NCI-H460 (cell line): ENCODE results near the gene TSC2. TPM values are rescaled to one million over a fixed set of nuclear protein-coding genes. Genes with fewer than 3 reads are reported as not detected.
"Not testable (repeated sequence)": the region's sequence is repeated elsewhere in the genome, so short reads cannot be mapped to it uniquely, and the experiment has no call there.

Experiments
- DNase-seq: peaks from one replicate; pipeline ENCODE4 v3.0.0-alpha.2; 2016; ENCODE audit warnings: low read depth; ENCODE audit errors: extremely low read depth
- total RNA-seq: library from RNA; depleted of rRNA; stranded (reverse); fragments of >200 nt; shearing (Covaris generic); gene quantifications from 2 replicates; pipeline ENCODE4 v1.2.3, GENCODE V29; 2014

The TSC2 gene
- total RNA-seq, 1 experiment from 2014 or later, result 33.8 TPM

DNA sequence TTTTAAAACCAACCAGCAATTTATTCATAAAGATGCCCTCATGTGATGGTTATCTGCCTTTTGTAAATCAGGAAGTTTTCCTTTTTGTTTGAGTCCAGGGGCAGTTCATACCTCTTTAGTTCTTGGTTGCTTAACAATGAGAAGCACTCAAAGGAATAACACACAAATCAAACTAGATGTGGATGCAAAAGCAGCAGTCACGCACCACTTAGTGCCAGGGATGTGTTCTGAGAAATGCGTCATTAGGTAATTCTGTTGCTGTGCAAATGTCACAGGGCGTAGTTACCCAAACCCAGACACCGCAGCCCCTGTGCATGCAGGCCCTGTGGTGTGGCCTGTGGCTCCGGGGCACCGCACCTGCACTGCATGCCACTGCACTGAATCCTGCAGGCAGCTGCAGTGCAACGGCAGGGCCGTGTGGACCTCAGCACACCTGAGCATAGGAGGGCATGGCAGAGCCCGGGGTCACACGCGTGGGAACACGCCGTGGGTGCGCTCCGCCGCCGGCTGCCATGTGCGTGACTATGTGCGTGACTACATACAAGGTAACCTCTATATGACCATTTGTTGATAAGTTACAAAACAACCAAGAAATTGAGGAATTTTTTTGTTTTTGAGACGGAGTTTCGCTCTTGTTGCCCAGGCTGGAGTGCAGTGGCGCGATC is 48.3 kb downstream of the TSC2 start:
- no peak for DNase-seq

DNA sequence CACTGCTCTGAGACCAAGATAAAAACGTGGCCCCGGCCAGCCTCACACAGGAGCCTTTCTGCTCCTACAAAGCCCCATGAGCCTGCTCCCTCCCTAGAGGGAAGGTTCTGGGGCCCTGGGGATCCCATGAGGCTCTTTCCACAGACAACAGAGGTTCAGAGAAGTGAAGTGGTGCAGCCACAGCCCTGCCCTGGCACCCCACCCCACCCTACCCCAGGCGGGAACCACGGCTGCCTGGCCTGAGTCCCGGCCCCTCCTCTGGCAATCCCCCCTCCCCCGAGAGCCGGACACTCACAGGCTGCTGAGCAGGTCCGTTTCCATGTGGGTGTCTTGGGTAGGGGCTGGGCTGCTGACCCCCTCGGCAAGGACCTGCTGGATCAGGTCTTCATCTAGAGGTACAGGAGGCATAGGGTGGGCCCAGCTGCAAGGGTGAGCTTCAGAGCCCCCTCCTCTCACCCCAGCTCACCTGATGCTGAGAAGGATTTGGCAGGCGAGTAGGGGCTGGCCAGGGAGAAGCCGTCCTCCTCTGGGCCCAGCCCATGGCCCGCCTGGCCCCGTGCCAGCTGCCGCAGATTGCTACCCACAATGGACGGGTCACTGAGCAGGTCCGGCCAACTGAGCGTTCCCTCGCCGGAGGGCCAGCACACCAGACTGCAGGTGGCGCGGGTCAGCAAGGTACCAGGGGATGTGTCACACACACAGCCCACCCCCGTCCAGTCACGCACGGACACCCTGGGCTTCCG is 49.2 kb downstream of the TSC2 start:
- DNase-seq, result no peak

DNA sequence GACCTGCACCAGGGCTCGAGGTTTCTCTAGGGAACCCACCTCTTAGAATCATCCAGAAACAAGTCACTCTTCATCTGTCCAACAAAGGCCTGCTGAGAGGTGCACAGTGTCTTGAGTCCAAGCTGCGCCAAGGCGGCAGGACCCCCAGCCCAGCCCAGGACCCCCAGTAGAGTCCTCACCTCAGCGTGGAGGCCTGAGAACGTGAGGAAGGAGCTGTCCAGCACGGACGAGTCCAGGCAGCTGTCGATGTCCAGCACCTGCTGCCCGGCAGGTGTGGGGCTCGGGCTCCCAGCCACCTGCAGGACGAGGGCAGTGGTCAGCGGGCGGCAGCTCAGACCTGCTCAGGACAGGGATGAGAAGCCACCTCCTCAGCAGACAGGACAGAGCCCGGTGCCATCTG is 49.9 kb downstream of the TSC2 start:
- not testable (repeated sequence) for DNase-seq

DNA sequence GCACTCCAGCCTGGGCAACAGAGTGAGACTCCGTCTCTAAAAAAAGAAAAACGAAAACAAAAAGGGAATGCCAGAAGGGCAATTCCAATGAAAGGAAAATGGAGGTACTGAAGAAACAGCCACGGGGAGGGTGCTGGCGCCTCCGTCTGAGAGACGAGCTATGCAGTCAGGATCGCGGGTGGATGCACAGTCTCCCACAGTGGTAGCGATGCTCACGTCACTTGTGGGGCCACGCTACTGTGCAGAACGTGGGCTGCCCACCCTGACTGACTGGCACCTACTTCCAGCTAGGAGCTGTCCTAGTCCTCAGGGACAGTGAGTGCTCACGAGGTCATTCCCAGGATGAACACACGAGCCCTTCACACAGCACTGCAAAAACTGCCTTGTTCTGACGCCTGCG is 53.8 kb downstream of the TSC2 start:
- not testable (repeated sequence) for DNase-seq

DNA sequence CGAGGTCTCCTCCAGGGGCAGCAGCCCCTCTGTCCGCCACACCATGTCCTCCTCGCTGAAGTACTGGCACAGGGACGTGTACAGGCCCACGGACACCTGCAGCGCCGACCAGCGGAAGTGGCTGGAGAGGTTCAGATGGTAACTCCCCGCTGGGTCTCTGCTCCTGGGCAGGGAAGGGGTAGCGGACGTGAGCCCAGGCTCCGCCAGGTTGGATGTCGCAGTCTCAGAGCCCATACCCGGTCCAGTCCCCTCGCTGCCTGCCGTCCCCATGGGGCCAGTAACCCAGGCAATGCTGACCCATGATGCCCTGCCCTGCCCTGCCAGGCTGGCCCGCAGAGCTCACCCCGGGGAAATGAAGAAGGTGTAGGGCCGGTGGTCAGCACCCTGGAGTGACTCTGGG is 54.7 kb downstream of the TSC2 start:
- DNase-seq, result no peak

DNA sequence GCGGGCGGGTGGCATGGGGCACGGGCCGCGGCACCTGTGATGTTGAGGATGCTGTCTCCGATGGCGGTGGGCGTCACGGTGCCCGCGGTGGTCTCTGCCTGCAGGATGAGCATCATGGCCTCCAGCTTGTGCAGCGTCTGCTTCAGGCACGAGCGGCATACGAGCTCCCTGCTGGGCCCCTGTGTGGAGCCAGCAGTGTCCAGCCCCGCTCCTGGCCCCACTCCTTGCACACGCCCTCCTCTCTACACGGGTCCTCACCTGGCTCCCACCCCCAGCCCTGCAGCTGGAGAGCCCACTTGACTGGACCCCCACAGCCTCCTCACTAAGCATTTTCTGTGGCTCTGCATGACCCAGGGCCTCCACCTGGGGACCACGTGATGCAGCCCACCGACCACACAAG is 56.7 kb downstream of the TSC2 start:
- DNase-seq, result not testable (repeated sequence)

DNA sequence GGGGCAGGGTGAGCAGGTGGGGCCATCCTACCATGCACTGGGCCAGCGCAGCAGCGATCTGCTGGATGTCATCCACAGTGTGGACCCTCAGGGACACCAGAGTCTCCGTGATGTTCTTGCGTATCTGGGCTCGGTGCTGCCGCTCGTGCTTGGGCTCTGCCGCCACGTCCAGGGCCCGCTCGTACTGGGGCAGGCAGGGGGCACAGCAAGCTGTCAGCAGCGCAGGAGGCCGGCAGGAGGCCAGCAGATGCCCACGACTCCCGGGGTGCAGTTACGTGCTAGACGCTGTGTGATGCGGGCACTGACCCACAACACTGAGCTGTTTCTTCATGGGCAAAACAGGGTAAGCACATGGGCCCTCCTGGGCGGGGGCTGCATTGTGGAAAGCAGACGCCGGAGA is 57.5 kb downstream of the TSC2 start:
- DNase-seq, result not testable (repeated sequence)

DNA sequence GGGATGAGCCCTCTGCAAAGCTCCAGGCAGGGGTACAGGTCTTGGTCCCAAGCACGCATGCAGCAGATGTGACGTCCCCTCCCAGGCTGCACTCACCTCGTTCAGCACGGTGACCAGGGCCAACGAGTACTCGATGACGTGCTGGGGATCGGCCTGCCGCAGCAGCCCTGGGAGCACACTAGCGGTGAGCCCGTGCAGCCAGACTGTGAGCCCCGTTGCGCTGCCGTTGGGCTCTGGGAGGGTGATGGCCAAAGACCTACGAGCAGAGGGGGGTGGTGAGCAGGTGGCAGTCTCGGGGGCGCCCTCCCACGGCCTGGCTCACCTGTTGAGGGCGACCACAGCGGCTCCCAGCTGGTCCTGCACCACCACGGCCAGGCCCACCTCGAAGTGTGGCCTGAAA is 58.0 kb downstream of the TSC2 start:
- DNase-seq, result not testable (repeated sequence)

DNA sequence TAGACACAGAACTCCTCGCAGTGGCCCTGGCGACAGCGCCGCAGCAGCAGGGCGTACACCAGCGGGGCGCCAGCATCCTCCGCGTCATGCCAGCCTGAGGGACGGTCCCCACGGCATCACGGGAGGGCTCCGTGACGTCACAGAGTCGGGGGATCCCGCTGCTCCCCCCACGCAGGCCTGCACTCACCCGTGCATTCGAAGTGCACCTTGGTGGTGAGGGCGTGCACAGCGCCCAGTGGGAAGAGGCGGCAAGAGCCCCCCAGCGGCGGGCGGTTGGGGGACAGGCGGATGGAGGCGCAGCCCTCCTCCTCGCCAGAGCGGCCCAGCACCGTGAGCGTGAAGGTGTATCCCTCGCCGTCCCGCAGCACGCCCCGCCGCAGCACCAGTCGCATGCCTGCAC is 58.4 kb downstream of the TSC2 start:
- not testable (repeated sequence) for DNase-seq

DNA sequence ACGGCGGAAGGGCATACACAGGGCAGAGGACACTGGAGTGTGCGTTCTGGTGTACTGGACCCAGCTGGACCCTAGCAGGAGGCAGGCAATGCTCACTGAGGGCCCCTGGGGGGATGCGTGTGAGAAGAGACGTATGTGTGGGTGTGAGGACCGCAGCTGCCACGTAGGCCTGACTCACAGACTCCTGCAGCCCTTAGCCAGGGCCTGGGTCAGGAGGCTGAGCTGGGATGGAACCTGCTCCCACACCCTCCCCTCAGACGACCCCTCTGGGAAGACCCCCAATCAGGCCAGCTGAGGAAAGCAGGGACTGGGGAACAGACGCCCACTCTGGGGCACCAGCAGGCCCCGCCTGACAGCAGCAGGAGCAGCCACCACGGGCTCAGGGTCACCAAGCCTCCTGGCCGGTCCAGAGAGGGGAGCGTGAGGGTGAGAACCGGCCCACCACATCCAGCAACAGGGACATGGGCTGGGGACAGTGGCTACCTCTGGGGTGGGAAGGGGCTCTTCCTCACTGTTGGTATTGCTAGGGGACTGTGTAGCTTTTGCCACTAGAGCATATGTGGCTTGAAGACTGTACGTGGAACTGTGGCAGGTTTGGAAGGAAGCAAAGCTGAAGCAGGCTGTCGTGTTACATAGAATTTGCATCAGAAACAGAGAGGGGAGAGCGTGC is 59.5 kb downstream of the TSC2 start:
- DNase-seq, result not testable (repeated sequence)

DNA sequence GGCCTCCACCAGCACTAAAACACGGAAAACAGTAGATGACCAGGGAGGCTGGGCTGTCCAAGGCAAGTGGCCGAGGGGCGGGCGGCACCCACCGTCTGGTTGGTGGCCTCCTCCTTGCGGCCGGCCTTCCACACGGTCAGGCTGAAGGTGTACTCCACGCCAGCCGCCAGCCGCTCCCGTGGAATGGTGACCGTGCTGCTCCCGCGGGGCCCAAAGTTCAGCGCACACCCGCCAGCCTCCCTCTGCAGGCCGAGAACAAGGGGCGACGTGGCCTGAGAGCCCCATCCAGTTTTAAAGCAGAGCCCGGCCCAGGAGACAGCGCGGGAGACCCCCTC is 60.0 kb downstream of the TSC2 start:
- DNase-seq, result not testable (repeated sequence)

DNA sequence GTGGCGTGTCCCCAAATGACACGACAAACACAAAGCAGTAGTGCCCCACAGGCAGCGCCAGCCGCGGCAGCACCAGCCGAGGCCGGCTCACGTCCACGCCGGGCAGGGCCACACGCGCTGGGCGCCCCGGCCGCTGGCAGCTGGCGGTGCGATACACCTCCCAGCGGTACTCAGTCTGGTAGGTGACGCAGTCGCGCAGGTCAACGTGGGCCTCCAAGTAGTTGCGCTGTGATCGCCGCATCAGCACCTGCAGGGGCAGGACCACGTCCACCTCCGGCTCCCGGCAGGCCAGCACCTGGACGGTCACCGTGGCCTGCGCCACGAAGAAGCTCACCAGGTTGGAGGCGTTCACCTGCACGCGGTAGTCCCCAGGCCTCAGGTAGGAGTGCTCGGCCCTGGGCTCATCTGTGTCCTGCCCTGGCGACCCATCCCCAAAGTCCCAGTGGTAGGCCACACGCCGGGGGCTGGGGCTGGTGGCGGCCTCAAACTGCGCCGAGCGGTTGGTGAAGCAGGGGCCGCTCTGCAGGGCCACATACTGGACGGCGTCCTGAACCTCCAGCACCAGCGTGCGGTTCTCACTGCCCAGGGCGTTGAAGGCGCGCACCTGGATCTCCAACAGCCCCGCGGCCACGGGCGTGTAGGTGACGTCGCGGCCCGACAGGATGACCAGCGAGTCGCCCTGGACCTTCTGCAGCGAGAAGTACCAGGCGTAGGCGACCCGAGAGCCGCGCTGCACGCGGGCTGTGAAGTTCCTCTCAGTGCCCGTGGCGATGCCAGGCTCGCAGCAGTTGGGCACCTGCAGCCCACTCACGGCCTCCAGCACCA is 60.9 kb downstream of the TSC2 start:
- not testable (repeated sequence) for DNase-seq

DNA sequence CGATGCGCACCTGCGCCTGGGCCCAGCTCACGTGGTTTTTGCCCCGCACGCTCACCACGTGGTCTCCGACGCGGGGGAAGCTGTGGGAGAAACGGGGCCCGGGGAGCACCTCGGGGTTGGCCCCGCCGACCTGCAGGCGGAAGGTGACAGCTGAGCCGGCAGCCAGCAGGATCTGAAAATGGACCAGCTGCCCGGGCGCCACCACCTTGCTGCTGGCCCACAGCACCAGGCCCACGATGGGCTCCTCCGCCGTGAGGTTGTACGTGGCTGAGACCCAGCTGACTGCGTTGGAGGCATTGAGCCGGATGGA is 61.4 kb downstream of the TSC2 start:
- DNase-seq, result not testable (repeated sequence)

DNA sequence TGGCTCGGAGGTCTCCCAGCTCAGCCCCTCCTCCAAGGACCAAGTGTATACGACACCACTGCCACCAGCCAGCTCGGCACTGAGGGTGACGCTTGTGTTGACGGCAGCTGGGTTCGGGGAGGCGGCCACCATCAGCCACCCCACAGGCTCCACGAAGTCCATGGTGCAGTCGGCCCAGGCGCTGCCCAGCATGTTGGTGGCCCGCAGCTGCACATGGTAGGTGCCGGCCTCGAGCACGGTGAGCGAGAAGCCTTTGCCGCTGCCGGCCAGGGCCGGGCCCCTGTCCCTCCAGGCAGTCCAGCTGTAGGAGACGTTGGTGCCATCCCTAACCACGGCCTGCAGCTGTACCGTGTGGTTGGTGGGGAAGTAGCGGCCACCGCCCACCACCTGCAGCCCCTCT is 62.1 kb downstream of the TSC2 start:
- DNase-seq, result not testable (repeated sequence)

DNA sequence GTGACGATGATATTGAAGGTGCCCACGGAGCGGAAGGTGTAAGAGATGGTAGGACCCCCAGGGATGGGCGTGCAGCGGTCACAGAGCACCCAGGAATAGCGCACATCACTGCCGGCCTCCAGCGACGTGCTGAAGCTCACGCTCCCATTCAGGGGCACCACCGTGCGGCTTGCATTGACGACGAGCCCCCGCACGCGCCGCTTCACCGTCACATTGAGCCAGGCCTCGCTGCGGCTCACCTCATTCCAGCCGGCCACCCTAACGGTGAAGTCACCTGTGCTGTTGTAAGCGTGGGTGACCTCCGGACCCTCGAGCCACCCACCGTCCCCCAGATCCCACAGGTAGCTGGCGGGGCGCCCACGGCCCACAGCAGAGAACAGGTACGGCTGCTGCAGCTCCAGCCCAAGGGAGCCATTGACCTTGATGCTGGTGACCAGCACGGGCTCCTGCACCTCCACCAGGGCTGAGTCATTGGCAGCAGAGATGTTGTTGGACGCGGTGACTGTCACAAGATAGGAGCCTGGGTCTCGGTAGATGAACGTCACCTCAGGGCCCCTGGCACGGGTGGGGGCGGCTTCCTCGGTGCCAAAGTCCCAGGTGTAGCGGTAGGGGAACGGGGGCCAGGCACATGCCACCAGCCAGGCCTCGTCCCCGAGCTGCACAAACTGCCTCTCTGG is 62.7 kb downstream of the TSC2 start:
- DNase-seq, result not testable (repeated sequence)

DNA sequence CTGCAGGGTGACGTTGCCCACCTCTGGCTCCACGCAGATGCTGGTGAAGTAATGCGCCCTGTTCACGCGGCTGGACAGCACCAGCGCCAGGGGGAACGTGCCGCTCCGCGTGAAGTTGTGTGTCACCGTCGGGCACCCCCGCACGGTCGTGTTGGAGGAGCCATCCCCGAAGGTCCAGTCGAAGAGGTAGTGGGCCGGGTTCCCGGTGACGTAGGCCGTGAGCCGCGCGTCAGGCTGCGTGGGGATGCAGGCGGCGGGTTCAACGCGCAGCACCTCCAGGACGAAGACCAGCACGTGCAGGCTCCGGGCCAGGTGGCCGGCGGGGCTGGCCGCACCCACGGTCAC is 63.2 kb downstream of the TSC2 start:
- DNase-seq, result not testable (repeated sequence)

DNA sequence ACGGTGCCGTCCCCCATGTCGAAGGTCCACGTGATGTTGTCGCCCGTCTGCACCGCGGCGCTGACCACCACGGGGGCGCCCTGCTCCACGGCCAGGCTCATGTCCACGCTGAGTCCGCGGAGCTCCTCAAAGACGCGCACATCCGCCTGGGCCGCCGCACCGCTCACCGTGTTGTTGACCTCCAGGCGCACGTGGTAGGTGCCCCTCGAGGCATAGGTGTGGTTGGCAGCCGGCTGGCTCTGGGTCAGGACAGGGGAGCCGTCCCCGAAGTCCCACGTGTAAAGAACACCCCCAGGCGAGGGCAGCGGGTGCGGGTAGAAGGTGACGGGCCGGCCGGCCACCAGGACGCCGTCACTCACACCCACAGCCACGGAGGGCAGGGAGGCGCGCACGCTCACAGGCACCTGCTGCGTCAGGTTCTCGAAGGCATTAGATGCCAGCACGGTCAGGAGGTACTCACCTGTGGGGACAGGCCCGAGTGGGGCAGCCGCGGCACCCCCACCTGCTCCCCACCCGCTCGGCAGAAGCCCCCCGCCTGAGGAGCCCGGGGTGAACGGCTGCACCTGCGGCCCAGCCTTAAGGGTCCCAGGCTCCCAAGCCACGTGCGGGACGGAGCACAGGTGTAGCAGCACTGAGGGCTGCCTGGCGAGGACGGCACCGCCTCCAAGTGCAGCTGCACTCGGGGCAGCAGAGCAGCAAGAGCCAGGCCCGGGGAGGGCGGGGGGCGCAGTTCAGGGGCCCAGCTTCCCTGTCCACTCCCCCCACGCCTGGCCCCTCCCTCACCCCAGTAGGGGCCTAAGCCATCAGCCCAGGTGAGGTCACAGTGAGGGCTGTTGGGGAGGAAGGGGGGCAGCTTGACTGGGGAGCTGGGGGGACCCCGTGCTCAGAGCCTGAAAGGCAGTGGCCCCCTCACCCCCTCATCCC is 63.9 kb downstream of the TSC2 start:
- not testable (repeated sequence) for DNase-seq

DNA sequence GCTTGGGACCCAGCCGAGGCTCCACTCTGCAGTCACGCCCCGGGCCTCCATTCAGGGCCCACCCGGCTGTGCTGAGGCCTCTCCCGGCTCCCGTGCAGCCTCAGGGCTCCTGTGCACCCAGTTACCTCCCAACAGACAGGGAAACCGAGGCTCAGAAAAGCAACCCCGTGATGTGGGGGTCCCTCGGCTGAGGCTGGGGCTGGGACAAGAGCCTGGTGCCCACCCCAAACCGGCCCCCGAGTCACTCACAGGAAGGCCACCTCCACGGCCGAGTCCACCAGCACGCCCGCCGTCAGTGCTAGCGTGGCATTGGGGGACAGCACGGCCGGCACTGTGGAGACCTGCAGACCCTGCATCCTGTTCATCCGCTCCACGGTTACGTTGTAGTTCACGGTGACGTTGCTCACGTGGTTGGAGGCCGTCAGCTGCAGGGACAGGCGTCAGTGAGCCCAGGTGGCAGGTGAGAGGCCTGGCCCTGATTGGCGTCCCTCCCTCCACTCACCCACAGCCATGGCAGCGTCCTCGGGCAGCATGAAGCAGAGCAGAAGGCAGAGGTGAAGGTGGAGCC is 64.8 kb downstream of the TSC2 start:
- DNase-seq, result not testable (repeated sequence)

DNA sequence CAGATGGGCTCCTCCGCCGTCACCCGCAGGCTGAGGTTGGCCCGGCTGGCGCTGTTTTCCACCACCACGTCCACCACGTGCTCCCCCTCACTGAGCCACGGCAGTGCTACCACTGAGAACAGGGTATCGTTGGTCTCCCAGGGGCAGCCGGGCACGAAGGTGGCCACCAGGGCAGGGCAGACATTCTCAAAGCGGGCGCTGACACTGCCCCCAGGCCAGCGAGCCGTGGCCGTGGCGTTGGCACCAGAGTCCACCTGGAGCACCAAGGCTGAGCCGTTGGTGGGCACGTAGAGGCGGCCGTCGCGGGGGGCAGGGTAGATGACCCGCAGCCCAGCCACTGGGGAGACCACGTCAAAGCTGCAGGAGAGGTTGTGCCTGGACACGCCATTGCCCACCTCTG is 66.4 kb downstream of the TSC2 start:
- not testable (repeated sequence) for DNase-seq
